Activated naive CD4-positive, alpha-beta T cell treated with anti-CD3 and anti-CD28 coated beads, Interleukin-2, amount 10 ng/mL, durations not matched to agents 5 hours and 36 hours (primary cell): ENCODE data around the gene LCE2A. TPM values are rescaled to one million over a fixed set of nuclear protein-coding genes. Genes with fewer than 3 reads are reported as not detected.

ENCODE experiments used
- total RNA-seq, 2 experiments: library from RNA; stranded (reverse); gene quantifications; one replicate each; pipeline ENCODE4 v1.2.3, GENCODE V29; 2021

The LCE2A gene
- total RNA-seq, result not detected

DNA sequence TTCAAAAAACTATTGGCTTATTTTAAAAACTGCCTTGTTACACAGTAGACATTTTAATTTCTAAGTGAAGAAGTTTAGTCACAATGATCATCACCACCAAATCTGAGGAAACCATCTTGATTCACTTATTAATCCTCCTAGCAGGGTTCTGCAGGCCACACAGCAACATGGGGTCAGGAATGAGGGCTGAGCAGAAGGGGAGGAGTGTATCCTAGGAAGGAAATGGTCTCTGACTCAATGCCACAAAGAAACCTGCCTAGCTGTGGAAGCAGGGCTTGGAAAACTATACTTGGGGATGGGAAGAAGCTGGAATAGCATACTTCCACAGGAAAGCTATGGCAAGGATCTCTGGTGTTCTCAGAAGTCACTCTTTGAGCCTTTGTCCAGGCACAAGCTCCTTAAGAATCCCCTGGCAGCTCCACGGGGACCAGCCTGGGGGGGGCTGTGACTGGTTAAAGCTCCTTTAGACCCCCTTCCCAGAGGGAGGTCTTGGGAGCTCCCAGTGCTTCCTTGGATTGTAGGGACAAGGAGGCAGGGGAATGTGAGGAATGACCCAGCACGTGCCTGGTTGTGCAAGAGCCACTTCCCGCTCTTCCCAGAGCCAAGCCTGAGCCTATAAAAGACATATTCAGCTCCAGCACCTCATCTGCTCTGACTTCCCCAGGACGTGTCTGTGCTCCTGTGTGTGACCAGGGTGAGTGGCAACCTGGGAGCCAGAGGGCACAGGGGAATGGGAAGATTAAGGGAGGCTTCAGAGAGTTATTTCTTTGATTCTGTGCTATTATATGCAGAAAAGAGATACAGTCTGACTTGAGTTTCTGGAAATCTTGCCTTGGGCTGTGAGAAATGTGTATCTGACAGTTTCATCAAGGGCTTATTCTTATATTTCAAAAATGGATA is at the start of gene LCE2A:
Gene LCE2A (plus strand): TSS at position 645 of the 900 bp plus-strand sequence. CDS start 557 bp downstream, outside the sequence.

DNA sequence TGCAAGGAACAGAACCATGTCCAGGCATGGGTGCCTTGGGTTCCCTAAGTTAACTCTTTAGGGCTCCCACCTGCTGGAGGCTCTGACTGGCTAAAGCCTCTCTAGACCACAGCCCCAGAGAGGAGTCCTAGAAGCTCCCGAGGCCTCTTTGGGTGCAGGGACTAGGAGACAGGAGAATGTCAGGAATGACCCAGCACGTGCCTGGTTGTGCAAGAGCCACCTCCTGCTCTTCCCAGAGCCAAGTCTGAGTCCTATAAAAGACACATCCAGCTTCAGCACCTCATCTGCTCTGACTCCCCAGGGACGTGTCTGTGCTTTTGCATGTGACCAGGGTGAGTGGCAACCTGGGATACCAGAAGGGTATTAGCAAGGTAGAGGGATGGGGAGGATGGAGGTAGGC is 35.0 kb upstream of the LCE2A start, which contains the start of gene LCE2D:
Gene LCE2D (plus strand): TSS at position 283 of the 400 bp plus-strand sequence. CDS start 726 bp downstream, outside the sequence.

GRCh38 chr1:152674983-152675382 is 23.2 kb upstream of the LCE2A start, which contains the start of gene LCE2C:
Gene LCE2C (plus strand): TSS chr1:152675279. CDS start chr1:152676016, 737 bp downstream.

DNA sequence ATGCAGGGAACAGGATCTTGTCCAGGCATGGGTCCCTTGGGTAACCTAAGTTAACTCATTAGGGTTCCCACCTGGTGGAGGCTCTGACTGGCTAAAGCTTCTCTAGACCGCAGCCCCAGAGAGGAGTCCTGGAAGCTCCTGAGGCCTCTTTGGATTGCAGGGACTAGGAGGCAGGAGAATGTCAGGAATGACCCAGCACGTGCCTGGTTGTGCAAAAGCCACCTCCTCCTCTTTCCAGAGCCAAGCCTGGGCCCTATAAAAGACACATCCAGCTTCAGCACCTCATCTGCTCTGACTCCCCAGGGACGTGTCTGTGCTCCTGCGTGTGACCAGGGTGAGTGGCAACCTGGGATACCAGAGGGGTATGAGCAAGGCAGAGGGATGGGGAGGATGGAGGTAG is 12.3 kb upstream of the LCE2A start, which contains the start of gene LCE2B:
Gene LCE2B (plus strand): TSS at position 301 of the 400 bp plus-strand sequence. CDS start 721 bp downstream, outside the sequence.

GRCh38 chr1:152707860-152708259 is 9.7 kb downstream of the LCE2A start, which contains the start of gene LCE4A:
Gene LCE4A (plus strand): TSS chr1:152708160. CDS start chr1:152709076, 916 bp downstream.

Other genes starting within 250 kb of the LCE2A start
- not detected for gene LCE5A, start 187.5 kb upstream of the LCE2A start, total RNA-seq
- gene CRCT1, start 183.9 kb upstream of the LCE2A start, total RNA-seq, result not detected
- not detected for gene LCE3E, start 131.6 kb upstream of the LCE2A start, total RNA-seq
- not detected for gene LCE3D, start 117.8 kb upstream of the LCE2A start, total RNA-seq
- not detected for gene LCE3C, start 98.1 kb upstream of the LCE2A start, total RNA-seq
- gene LCE3B, start 84.5 kb upstream of the LCE2A start, total RNA-seq, result not detected
- gene LCE3A, start 75.2 kb upstream of the LCE2A start, total RNA-seq, result not detected
- gene LCE2D, start 35.0 kb upstream of the LCE2A start, total RNA-seq, result not detected
- not detected for gene LCE2C, start 23.1 kb upstream of the LCE2A start, total RNA-seq
- not detected for gene LCE2B, start 12.2 kb upstream of the LCE2A start, total RNA-seq
- not detected for gene LCE4A, start 9.8 kb downstream of the LCE2A start, total RNA-seq
- gene KPRP, start 59.7 kb downstream of the LCE2A start, total RNA-seq, result not detected
- not detected for gene LCE1F, start 76.8 kb downstream of the LCE2A start, total RNA-seq
- not detected for gene LCE1E, start 87.9 kb downstream of the LCE2A start, total RNA-seq
- gene LCE1D, start 98.4 kb downstream of the LCE2A start, total RNA-seq, result not detected
- not detected for gene LCE1C, start 108.3 kb downstream of the LCE2A start, total RNA-seq
- gene LCE1B, start 113.6 kb downstream of the LCE2A start, total RNA-seq, result not detected
- not detected for gene LCE1A, start 129.1 kb downstream of the LCE2A start, total RNA-seq
- not detected for gene LCE6A, start 144.5 kb downstream of the LCE2A start, total RNA-seq
- gene LCE7A, start 161.7 kb downstream of the LCE2A start, total RNA-seq, result not detected
- gene SMCP, start 180.0 kb downstream of the LCE2A start, total RNA-seq, result not detected
- not detected for gene IVL, start 210.2 kb downstream of the LCE2A start, total RNA-seq
- not detected for gene SPRR5, start 248.9 kb downstream of the LCE2A start, total RNA-seq